Right kidney (tissue), 1 donor: Measurements from ENCODE around the gene RNPS1.

ENCODE experiments used
- DNase-seq: peaks from one replicate; pipeline ENCODE4 v3.0.0-alpha.2; 2016

The RNPS1 gene

DNA sequence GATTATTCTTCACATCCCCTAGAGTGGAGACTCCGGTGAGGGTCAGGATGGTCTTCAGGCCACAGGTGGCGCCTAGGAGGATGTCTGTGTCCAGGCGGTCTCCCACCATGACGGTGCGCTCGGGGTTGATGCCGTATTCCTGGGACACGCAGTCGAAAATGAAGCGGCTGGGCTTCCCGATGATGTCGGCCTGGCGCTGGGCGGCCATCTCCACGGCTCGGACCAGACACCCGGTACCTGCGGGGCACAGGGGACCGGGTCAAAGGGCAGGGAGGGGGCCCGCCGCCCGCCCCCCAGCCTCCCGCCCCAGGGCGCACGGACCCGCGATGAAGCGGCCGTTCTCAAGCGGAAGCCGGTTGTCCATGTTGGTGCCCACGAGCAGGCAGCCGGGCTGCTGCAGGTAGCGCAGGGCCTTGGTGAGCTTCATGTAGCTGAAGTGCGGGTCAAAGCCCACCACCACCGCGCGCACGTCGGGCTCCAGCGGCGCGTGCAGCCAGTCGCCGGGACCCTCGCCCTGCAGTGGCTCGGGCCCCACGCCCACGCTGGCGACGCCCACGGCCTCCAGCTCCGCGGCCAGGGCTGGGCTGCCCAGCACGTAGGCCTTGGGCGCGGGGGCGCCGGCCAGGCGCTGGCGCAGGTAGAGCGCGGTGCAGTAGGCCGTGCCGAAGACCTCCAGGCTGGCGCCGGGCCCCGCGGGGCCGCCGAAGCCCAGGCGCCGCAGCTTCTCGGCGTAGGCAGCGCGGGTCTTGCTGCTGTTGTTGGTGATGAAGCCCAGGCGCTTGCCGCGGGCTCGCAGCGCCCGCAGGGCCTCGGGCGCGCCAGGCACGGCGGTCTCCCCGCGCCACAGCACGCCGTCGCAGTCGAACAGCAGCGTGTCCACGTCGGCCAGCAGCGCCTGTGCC is 53.9 kb downstream of the RNPS1 start:
- peak; percentile 72 for DNase-seq

- DNase-seq: no peak
Measured at GRCh38 chr16:2212362-2213324, 55.3 kb downstream of the RNPS1 start.

DNA sequence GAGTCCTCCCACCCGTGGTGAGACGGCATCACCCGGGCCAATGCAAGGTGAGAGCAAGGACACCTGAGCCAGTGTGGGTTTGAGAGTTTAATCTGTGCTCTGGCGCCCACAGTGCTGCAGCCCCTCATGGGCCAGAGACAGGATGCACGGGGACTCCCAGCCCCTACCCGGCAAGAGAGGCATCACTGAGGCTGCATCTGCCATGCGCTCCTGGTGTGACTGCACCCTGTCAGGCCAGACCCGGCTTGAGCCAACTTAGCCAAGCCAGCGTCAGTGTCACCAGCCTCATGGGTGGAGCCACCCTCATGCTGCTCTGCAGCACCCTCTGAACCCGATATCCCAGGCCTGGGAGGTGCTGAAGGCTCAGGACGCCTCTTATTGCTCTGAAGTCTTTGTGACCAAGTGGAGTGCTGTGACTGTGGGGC is 56.0 kb downstream of the RNPS1 start:
- no peak for DNase-seq

DNA sequence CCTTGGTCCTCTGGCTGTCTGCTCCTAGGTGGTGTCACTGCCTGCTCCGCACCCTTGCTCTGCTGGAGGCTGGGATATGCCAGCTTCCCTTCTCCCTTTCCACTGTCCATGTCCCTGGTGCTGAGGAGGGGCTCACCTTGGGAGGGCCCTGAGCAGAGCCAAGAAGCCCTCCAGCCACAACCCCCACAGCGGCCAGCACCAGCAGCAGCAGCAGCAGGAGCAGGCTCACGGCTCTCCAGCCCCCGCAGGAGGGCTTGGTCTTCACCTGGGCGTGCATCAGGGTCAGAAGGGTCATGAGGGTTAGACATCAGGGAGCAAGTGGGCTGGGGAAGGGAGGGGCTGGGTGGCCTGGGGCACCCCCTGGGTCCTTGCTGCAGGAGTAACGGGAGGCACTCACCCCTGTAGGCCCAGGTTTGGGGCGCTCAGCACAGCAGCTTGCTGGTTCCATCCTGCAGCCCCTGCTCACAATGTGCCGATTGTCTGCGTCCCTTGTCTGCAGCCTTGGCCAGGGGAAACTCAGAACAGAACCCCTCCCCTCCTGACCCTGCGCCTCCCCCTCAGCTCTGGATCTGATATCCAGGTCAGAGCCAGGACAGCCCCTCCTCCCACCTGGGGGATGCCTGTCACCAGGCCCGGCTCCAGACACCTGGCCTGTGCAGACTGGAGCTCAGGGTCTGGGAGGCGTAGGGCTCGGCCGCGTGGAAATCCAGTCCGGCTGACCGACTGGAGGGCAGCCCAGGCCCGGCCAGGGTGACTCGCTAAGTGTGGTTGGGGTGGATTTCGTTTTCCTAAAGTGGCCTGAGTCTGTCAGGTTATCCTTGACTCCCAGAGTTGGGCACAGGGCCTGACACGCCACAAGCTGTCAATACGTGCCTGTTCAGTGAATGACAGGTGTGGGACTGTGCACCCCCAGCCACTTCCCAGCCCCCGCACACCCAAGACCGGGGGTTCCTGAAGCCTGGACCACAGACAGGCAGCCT is 57.2 kb downstream of the RNPS1 start, which contains the start of gene BRICD5:
BRICD5 (minus strand) TSS at position 478 of the 980 bp plus-strand sequence; CDS start at position 448, 30 bp downstream.
- DNase-seq: no peak

DNA sequence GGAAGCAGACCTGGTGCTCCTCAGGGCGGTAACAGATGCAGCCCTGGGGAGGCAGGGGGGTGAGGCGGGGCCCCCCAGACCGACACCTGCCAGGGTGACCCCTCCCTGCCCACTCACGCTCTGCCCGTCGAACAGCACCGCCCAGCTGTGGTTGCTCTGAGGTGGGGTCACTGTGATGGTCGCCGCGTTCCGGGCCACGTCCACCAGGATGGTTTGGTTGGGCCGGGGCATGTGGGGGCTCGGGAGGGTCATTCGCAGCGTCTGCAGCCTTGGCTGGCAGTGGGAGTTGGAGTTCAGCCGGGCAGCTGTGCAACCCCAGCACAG is 58.0 kb downstream of the RNPS1 start:
- no peak for DNase-seq

GRCh38 chr16:2209258-2210008 is 58.5 kb downstream of the RNPS1 start:
- DNase-seq: no peak

GRCh38 chr16:2208772-2209171 is 59.2 kb downstream of the RNPS1 start:
- no peak for DNase-seq

GRCh38 chr16:2208308-2208707 is 59.6 kb downstream of the RNPS1 start:
- DNase-seq: no peak

- no peak for DNase-seq
Measured at GRCh38 chr16:2207872-2208271, 60.1 kb downstream of the RNPS1 start.

- no peak for DNase-seq
Measured at GRCh38 chr16:2206780-2207433, 61.0 kb downstream of the RNPS1 start.

- DNase-seq: no peak
Measured at GRCh38 chr16:2206420-2206779, 61.5 kb downstream of the RNPS1 start.

DNA sequence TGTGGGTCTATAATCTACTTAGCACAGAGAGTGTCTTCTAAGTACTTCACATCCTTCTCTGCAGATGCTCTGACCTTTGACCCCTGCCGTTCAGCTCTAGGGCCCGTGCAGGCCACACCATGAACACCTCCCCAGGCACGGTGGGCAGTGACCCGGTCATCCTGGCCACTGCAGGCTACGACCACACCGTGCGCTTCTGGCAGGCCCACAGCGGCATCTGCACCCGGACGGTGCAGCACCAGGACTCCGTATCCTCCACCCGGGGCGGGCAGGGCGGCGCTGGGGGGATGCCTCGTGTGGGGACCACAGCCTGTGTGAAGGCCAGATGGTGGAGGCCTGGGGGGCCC is 62.0 kb downstream of the RNPS1 start:
- no peak for DNase-seq

- DNase-seq: peak; percentile 99
Measured at GRCh38 chr16:2205104-2205966, 62.6 kb downstream of the RNPS1 start, which contains the start of gene MLST8. Gene MLST8 (plus strand): TSS chr16:2205454. CDS start chr16:2206086, 632 bp downstream.

DNA sequence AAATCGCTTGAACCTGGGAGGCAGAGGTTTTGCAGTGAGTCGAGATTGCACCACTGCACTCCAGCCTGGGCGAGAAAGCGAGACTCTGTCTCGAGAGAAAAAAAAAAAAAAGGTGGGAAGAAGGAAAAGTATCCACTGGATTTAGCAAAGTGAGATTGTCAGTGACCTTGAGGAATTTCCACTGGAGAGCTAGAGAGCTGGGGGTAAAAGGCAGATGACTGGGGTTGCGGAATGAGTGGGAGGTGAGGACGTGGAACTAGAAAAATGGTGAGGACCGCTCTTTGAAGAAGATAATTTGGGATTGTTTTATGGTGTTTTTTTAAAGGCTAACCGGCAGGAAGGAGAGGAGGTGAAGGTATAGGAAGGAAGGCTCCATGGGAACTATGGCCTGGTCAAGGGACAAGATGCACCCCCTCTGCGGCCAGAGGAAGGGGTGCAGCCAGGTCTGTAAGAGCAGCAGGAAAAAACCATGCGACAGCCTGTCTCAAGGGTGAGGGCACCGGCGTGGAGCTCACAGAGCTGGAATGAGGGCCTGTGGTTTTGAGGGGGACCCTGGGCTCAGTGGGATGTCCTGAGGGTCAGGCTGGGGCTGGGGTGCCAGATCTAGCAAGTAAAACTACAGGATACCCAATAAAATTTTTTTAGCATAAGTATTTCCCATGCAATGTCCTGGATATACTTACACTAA is 63.4 kb downstream of the RNPS1 start:
- DNase-seq: peak; percentile 39
